PC-3 (cell line): Measurements from ENCODE around the gene DNAJB1. TPM values are rescaled to one million over a fixed set of nuclear protein-coding genes. Genes with fewer than 3 reads are reported as not detected.

Experiments used
- ATAC-seq: fragments of 200-7000 bp; cut with Tn5 transposase; 2 replicates; pipeline ENCODE4 v1.9.1; 2020; ENCODE audit warnings: mild to moderate bottlenecking, moderate library complexity
- BruUV-seq: library from RNA; stranded (reverse); fragments of 400-500 nt; replicated peaks from 2 replicates; lab custom pipeline; 2021; lab: Mats Ljungman, UMichigan
- CTCF ChIA-PET: fragments of 300-600 bp; sonication (Branson Sonifier 250); formaldehyde crosslinking; loops from one replicate; lab custom pipeline; 2022; ENCODE audit warnings: antibody characterized with exemption; lab: Charles Lee
- POLR2A ChIA-PET: fragments of 300-600 bp; sonication (Branson Sonifier 250); formaldehyde crosslinking; loops from one replicate; lab custom pipeline; 2022; ENCODE audit warnings: antibody characterized with exemption; ENCODE audit not compliant: unreplicated experiment; lab: Charles Lee
- DNase-seq: peaks from one replicate; pipeline ENCODE4 v3.0.0-alpha.2; 2015
- H2AFZ ChIP-seq: fragments of 300-600 bp; sonication (generic); 2 replicates; pipeline ENCODE4 v1.6.0; 2016; ENCODE audit warnings: antibody characterized with exemption, low read length
- H3F3A ChIP-seq: fragments of 300-600 bp; sonication (generic); one replicate; pipeline ENCODE4 v1.6.0; 2017; ENCODE audit warnings: antibody characterized with exemption, low read length, control low read depth, mild to moderate bottlenecking; ENCODE audit not compliant: unreplicated experiment
- H3K27ac ChIP-seq: fragments of 300-600 bp; sonication (generic); 2 replicates; pipeline ENCODE4 v1.5.1; 2016; ENCODE audit warnings: mild to moderate bottlenecking, low read length
- H3K27me3 ChIP-seq: fragments of 300-600 bp; sonication (generic); 2 replicates; pipeline ENCODE4 v1.6.1; 2016; ENCODE audit warnings: low read length, mixed read lengths
- H3K36me3 ChIP-seq: fragments of 300-600 bp; sonication (generic); 2 replicates; pipeline ENCODE4 v1.6.1; 2016; ENCODE audit warnings: low read depth, mixed run types, low read length, mixed read lengths
- H3K4me1 ChIP-seq: fragments of 300-600 bp; sonication (generic); 2 replicates; pipeline ENCODE4 v1.5.1; 2016; ENCODE audit warnings: low read length; ENCODE audit not compliant: insufficient read depth
- H3K4me2 ChIP-seq: fragments of 300-600 bp; sonication (generic); 2 replicates; pipeline ENCODE4 v1.6.0; 2016; ENCODE audit warnings: low read length
- H3K4me3 ChIP-seq: fragments of 300-600 bp; sonication (generic); 2 replicates; pipeline ENCODE4 v1.5.1; 2016; ENCODE audit warnings: mild to moderate bottlenecking, low read length, mixed read lengths
- H3K79me2 ChIP-seq: fragments of 300-600 bp; sonication (generic); 2 replicates; pipeline ENCODE4 v1.6.1; 2017; ENCODE audit warnings: low read length, mixed read lengths
- H3K9ac ChIP-seq: fragments of 300-600 bp; sonication (generic); 2 replicates; pipeline ENCODE4 v1.6.0; 2016; ENCODE audit warnings: mild to moderate bottlenecking, low read length
- H3K9me2 ChIP-seq: fragments of 300-600 bp; sonication (generic); replicated peaks from 2 replicates; pipeline ENCODE4 v1.6.1; 2016; ENCODE audit warnings: mixed run types, low read length, mixed read lengths
- H3K9me3 ChIP-seq: fragments of 300-600 bp; sonication (generic); 2 replicates; pipeline ENCODE4 v1.6.1; 2016; ENCODE audit warnings: low read length, mixed read lengths
- H4K20me1 ChIP-seq: fragments of 300-600 bp; sonication (generic); 2 replicates; pipeline ENCODE4 v1.6.1; 2016; ENCODE audit warnings: low read length, mixed read lengths
- CTCF ChIP-seq: fragments of 300-600 bp; sonication (generic); conservative IDR thresholded peaks from 2 replicates; pipeline ENCODE4 v1.5.1; 2017; ENCODE audit warnings: antibody characterized with exemption, low read depth, mild to moderate bottlenecking, low read length
- EZH2 ChIP-seq: fragments of 300-600 bp; sonication (generic); IDR thresholded peaks from one replicate; pipeline ENCODE4 v1.6.1; 2017; ENCODE audit warnings: antibody characterized with exemption, mild to moderate bottlenecking, low read length; ENCODE audit not compliant: unreplicated experiment
- EZH2phosphoT487 ChIP-seq: fragments of 300-600 bp; sonication (generic); IDR thresholded peaks from 2 replicates; pipeline ENCODE4 v1.6.1; 2018; ENCODE audit warnings: mild to moderate bottlenecking, antibody characterized with exemption, low read length, borderline replicate concordance
- intact Hi-C: fragments of 100-400 bp; cut with micrococcal nuclease; formaldehyde crosslinking; loops from 2 replicates; pipeline ENCODE4 v1.9.0; 2023
- total RNA-seq: library from RNA; depleted of rRNA; stranded (reverse); fragments of >200 nt; gene quantifications from 2 replicates; pipeline ENCODE4 v1.2.3, GENCODE V29; 2014

Gene DNAJB1
- total RNA-seq, 1 experiment from 2014 or later, result 167 TPM

- H3K4me3 ChIP-seq, result peak overlapping the region; percentile 2; the same call in 1 of the 2 replicates
- no peak overlapping the region for H2AFZ ChIP-seq
- H3K9me3 ChIP-seq, result no peaks in the 10 kb centered on the region
- peaks cover 20% of the 10 kb centered on the region for H3F3A ChIP-seq
- POLR2A ChIA-PET, result interaction anchor here (0.6 kb wide), 2 partner anchors 10 to 16 kb away, joined by 8 to 20 read pairs; no protein-coding TSS in a partner anchor
- no peaks in the 10 kb centered on the region for H3K9me2 ChIP-seq
- ATAC-seq (peak; percentile 49), DNase-seq (peak; percentile 98)
- H3K27me3 ChIP-seq, result no peaks in the 10 kb centered on the region
- peak overlapping the region; percentile 93 for H3K27ac ChIP-seq
- TF ChIP-seq EZH2 (no peak), CTCF (no peak), EZH2phosphoT487 (no peak)
- H3K9ac ChIP-seq, result peak overlapping the region; percentile 73
- H3K36me3 ChIP-seq, result peaks cover 25% of the 10 kb centered on the region
- intact Hi-C loops, result no loop called here
- H3K4me2 ChIP-seq, result peak overlapping the region; percentile 73
- H4K20me1 ChIP-seq, result peaks cover 27% of the 10 kb centered on the region
- BruUV-seq, result no TSS peak
- H3K79me2 ChIP-seq, result peaks cover 33% of the 10 kb centered on the region
- CTCF ChIA-PET, result interaction anchor here (0.9 to 1.0 kb wide), 2 partner anchors 14 to 383 kb away, joined by 3 read pairs; partner anchors contain the start of gene ASF1B
- peaks cover 34% of the 10 kb centered on the region for H3K4me1 ChIP-seq
Observed at GRCh38 chr19:14519860-14520407, 1.7 kb upstream of the DNAJB1 start.

- H3K36me3 ChIP-seq, result peaks cover 31% of the 10 kb centered on the region
- H3K4me1 ChIP-seq, result peaks cover 40% of the 10 kb centered on the region
- H3K4me3 ChIP-seq, result peak overlapping the region; percentile 2; the same call in 1 of the 2 replicates
- peaks cover 33% of the 10 kb centered on the region for H4K20me1 ChIP-seq
- peak overlapping the region; percentile 93 for H3K27ac ChIP-seq
- no TSS peak for BruUV-seq
- H3K9me3 ChIP-seq, result no peaks in the 10 kb centered on the region
- DNase-seq, result no peak
- CTCF ChIA-PET, result interaction anchor here (0.9 to 1.0 kb wide), 2 partner anchors 14 to 383 kb away, joined by 3 read pairs; partner anchors contain the start of gene ASF1B
- H3K9ac ChIP-seq, result peak overlapping the region; percentile 73
- H3K9me2 ChIP-seq, result no peaks in the 10 kb centered on the region
- POLR2A ChIA-PET, result interaction anchor here (0.6 kb wide), 2 partner anchors 9 to 16 kb away, joined by 8 to 20 read pairs; no protein-coding TSS in a partner anchor
- H3F3A ChIP-seq, result peaks cover 26% of the 10 kb centered on the region
- intact Hi-C loops, result no loop called here
- no peaks in the 10 kb centered on the region for H3K27me3 ChIP-seq
- H2AFZ ChIP-seq, result no peak overlapping the region
- peaks cover 39% of the 10 kb centered on the region for H3K79me2 ChIP-seq
- TF ChIP-seq CTCF (no peak), EZH2phosphoT487 (no peak), EZH2 (no peak)
- H3K4me2 ChIP-seq, result peak overlapping the region; percentile 73
- no peak for ATAC-seq
Observed at GRCh38 chr19:14519245-14519859, 1.2 kb upstream of the DNAJB1 start.
